Smooth muscle cell of trachea (primary cell): ENCODE data around the gene FREM1. TPM values are rescaled to one million over a fixed set of nuclear protein-coding genes. Genes with fewer than 3 reads are reported as not detected.

Experiments used
- total RNA-seq: library from RNA; depleted of rRNA; stranded (reverse); fragments of >200 nt; gene quantifications from 2 replicates; pipeline ENCODE4 v1.2.1, GENCODE V29; 2014

FREM1 gene
- 0.15 and 0.17 TPM in 2 replicates for total RNA-seq

GRCh38 chr9:14909961-14910805 is at the start of gene FREM1:
FREM1 (minus strand) TSS chr9:14910428; CDS start chr9:14868977, 41,451 bp downstream.

GRCh38 chr9:14722391-14723035 is 187.7 kb downstream of the FREM1 start, which contains the start of gene CER1:
CER1 (minus strand) TSS chr9:14722733; CDS start chr9:14722672, 61 bp downstream.

GRCh38 chr9:14693251-14693861 is 216.9 kb downstream of the FREM1 start, which contains the start of gene ZDHHC21:
ZDHHC21 (minus strand) TSS chr9:14693432; CDS start chr9:14674340, 19,092 bp downstream.

Other genes starting within 250 kb of the FREM1 start
- gene ZDHHC21, start 217.0 kb downstream of the FREM1 start, total RNA-seq = 5.8 and 10.0 TPM in 2 replicates
- gene CER1, start 187.7 kb downstream of the FREM1 start, total RNA-seq = not detected in 2 replicates